ENCODE measurements around the gene HOXA3. TPM values are rescaled to one million over a fixed set of nuclear protein-coding genes. Genes with fewer than 3 reads are reported as not detected.

The HOXA3 gene
- total and polyA plus RNA-seq, 7 donors: 3.9 to 20.8 (median 10.3) TPM

- intact Hi-C loops (cut with DNase I): no loop called here
- H3K27ac ChIP-seq: peak overlapping the region in 3 of 4 donors; percentile 97 to 98 (median 98)
- no peaks in the 10 kb centered on the region for H3K9me3 ChIP-seq
- TF ChIP-seq POLR2AphosphoS5 (IDR thresholded peaks at IDR 0.05) (no peak), EP300 (IDR thresholded peaks at IDR 0.05) (no peak), CTCF (IDR thresholded peaks at IDR 0.05) (no peak), POLR2A (IDR thresholded peaks at IDR 0.05) (no peak)
- H3K27me3 ChIP-seq: peaks cover 0 to 11% (median 0%) of the 10 kb centered on the region in 3 donors
- no peaks in the 10 kb centered on the region for H3K36me3 ChIP-seq
- peak overlapping the region; percentile 48 to 85 (median 82) for H3K4me3 ChIP-seq
- DNase-seq: peak; percentile 80
- WGBS, 2 donors: 34 to 65% methylated on average over 12 of the region's 12 CpGs
- peaks cover 3 to 50% (median 39%) of the 10 kb centered on the region in 4 donors for H3K4me1 ChIP-seq
Observed at GRCh38 chr7:27180431-27181420, 28.3 kb upstream of the HOXA3 start.

GRCh38 chr7:27179503-27180430, 27.4 kb upstream of the HOXA3 start:
- Histone ChIP-seq H3K27me3 (peaks cover 0 to 9% (median 0%) of the 10 kb centered on the region in 3 donors), H3K4me1 (peaks cover 3 to 56% (median 46%) of the 10 kb centered on the region in 4 donors), H3K27ac (peak overlapping the region in 3 of 4 donors; percentile 97 to 98 (median 98)), H3K36me3 (no peaks in the 10 kb centered on the region), H3K4me3 (peak overlapping the region; percentile 48 to 85 (median 82)), H3K9me3 (no peaks in the 10 kb centered on the region)
- intact Hi-C loops (cut with DNase I): no loop called here
- WGBS, 2 donors: 4 to 13% methylated on average over 56 of the region's 56 CpGs
- TF ChIP-seq EP300 (IDR thresholded peaks at IDR 0.05): no peak
- TF ChIP-seq CTCF (IDR thresholded peaks at IDR 0.05): peak in 3 of 4 experiments; percentile 89 to 96 (median 92)
- TF ChIP-seq POLR2A (IDR thresholded peaks at IDR 0.05): peak; percentile 53 to 60
- peak; percentile 65 to 84 (median 70) for TF ChIP-seq POLR2AphosphoS5 (IDR thresholded peaks at IDR 0.05)
- DNase-seq: peak; percentile 93

GRCh38 chr7:27179030-27179429, 26.6 kb upstream of the HOXA3 start:
- intact Hi-C loops (cut with DNase I): no loop called here
- Histone ChIP-seq H3K36me3 (no peaks in the 10 kb centered on the region), H3K4me3 (peak overlapping the region; percentile 48 to 85 (median 82)), H3K9me3 (no peaks in the 10 kb centered on the region), H3K27me3 (peaks cover 0 to 6% (median 0%) of the 10 kb centered on the region in 3 donors), H3K4me1 (peaks cover 3 to 63% (median 49%) of the 10 kb centered on the region in 4 donors), H3K27ac (peak overlapping the region in 3 of 4 donors; percentile 97 to 98 (median 98))
- DNase-seq: peak; percentile 65
- TF ChIP-seq CTCF (IDR thresholded peaks at IDR 0.05): no peak
- TF ChIP-seq POLR2AphosphoS5 (IDR thresholded peaks at IDR 0.05): no peak
- no peak for TF ChIP-seq EP300 (IDR thresholded peaks at IDR 0.05)
- TF ChIP-seq POLR2A (IDR thresholded peaks at IDR 0.05): no peak
- 13 to 51% methylated on average over 14 of the region's 14 CpGs for WGBS, 2 donors

- Histone ChIP-seq H3K27ac (peak overlapping the region in 3 of 4 donors; percentile 97 to 98 (median 98)), H3K27me3 (peaks cover 0 to 6% (median 0%) of the 10 kb centered on the region in 3 donors), H3K4me1 (peaks cover 0 to 66% (median 49%) of the 10 kb centered on the region in 4 donors), H3K9me3 (no peaks in the 10 kb centered on the region), H3K36me3 (no peaks in the 10 kb centered on the region), H3K4me3 (peak overlapping the region; percentile 48 to 85 (median 82))
- TF ChIP-seq POLR2AphosphoS5 (IDR thresholded peaks at IDR 0.05) (peak; percentile 22 to 69 (median 34)), POLR2A (IDR thresholded peaks at IDR 0.05) (peak in 1 of 2 donors; percentile 61), CTCF (IDR thresholded peaks at IDR 0.05) (no peak), EP300 (IDR thresholded peaks at IDR 0.05) (no peak)
- WGBS, 2 donors: 9 to 55% methylated on average over 6 of the region's 6 CpGs
- intact Hi-C loops (cut with DNase I): no loop called here
- peak; percentile 83 for DNase-seq
Observed at GRCh38 chr7:27178366-27178765, 26.0 kb upstream of the HOXA3 start.
